ENCODE measurements around the gene SMPD4.
"Not testable (repeated sequence)": the region's sequence is repeated elsewhere in the genome, so short reads cannot be mapped to it uniquely, and the experiment has no call there.

Gene SMPD4

DNA sequence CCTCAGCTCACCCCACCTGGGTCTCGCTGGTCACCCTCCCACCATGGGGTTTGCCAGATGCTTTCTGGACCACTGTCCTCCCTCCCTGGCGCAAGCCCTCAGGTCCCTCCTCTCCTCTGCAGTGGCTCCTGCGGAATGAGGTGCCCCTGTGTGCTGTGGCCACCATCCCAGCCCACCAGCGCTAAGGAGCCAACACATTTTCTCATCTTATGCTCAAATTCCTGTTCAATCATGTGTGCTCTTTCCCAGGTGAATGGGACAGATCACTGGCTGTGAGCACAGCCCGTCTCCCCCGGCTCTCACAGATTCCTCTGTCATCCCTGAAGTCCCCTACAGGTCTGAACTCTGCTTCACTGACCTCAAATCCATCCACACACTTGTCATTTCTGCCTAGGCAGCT, 21.3 kb downstream of the SMPD4 start:
- H3K4me3 ChIP-seq (ENCODE audit: low read depth, low read length) = no peak overlapping the region
- TF ChIP-seq, protein P1, sequence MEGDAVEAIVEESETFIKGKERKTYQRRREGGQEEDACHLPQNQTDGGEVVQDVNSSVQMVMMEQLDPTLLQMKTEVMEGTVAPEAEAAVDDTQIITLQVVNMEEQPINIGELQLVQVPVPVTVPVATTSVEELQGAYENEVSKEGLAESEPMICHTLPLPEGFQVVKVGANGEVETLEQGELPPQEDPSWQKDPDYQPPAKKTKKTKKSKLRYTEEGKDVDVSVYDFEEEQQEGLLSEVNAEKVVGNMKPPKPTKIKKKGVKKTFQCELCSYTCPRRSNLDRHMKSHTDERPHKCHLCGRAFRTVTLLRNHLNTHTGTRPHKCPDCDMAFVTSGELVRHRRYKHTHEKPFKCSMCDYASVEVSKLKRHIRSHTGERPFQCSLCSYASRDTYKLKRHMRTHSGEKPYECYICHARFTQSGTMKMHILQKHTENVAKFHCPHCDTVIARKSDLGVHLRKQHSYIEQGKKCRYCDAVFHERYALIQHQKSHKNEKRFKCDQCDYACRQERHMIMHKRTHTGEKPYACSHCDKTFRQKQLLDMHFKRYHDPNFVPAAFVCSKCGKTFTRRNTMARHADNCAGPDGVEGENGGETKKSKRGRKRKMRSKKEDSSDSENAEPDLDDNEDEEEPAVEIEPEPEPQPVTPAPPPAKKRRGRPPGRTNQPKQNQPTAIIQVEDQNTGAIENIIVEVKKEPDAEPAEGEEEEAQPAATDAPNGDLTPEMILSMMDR (IDR thresholded peaks at IDR 0.05; ENCODE audit: borderline replicate concordance, insufficient read depth, low read depth, low read length) = no peak

DNA sequence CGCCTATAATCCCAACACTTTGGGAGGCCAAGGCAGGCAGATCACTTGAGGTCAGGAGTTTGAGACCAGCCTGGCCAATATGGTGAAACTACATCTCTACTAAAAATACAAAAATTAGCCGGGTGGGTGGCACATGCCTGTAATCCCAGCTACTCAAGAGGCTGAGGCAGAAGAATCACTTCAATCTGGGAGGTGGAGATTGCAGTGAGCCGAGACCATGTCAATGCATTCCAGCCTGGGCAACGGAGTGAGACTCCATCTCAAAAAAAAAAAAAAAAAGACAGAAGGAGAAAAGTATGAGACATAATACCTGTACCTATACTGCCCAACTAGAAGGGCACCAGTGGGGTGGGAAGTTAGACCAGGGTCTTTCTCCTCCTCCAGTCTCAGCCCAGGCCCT, 22.0 kb downstream of the SMPD4 start:
- H3K4me3 ChIP-seq (ENCODE audit: low read depth, low read length) = not testable (repeated sequence)

DNA sequence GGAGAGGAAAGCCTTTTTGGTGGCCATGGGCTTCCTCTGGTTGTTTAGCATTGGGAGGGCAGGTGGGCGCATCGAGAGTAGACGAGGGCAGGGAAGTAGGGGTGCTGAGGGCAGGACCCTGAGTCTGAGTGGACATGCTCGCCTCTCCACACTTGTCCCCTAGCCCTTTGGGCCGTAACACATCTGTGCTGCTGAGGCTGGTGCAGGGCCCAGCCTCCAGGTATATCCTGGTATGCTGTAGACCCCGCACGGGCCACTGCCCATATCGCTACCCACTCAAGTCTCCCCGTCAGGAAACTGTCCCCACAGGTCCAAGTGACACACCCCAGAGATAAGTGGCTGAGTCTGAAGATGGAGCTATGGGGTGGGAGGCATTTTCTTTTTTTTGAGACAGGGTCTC, 22.8 kb downstream of the SMPD4 start:
- no peak overlapping the region for H3K4me3 ChIP-seq (ENCODE audit: low read depth, low read length)
- TF ChIP-seq, protein P1 (IDR thresholded peaks at IDR 0.05; ENCODE audit: borderline replicate concordance, insufficient read depth, low read depth, low read length) = no peak

DNA sequence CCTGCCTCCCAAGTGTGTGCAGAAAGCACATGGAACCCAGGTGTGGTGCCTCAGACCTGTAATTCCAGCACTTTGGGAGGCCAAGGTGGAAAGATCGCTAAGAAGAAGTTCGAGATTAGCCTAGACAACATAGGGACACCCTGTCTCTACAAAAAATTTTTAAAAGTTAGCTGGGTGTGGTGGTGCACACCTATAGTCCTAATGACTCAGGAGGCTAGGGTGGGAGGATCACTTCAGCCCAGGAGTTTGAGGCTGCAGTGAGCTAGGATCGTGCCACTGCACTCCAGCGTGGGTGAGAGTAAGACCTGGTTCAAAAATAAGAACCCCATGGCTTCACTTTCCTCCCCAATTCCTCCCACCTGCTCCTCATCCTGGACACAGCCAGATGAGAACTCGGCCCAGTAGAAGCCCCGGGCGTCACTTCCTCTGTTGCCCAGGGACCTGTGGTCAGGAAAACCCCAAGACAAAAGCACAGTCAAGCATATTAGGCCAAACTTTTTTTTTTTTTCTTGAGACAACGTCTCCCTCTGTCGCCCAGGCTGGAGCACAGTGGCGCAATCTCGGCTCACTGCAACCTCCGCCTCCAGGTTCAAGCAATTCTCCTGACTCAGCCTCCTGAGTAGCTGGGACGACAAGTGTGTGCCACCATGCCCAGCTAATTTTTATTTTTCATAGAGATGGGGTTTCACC, 23.4 kb downstream of the SMPD4 start:
- H3K4me3 ChIP-seq (ENCODE audit: low read depth, low read length) = not testable (repeated sequence)

DNA sequence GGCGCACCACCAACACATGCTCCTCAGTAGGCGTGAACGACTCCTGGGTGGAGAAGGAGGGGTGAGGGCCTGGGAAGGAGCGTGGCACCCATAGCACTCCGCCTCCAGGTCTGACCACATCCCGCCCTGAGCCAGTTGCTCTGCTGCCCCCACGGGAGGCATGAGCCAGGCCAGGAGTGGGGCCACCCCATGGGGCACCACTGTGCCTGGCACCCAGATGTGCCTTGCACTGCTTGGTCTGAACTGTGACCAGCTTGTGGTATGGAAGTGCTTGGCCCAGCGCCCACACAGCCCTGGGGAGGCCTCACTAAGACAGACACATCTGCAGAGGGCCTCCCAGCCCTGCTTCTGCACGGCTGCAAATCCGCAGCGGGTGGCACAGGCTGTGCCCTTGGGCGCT, 24.0 kb downstream of the SMPD4 start:
- not testable (repeated sequence) for H3K4me3 ChIP-seq (ENCODE audit: low read depth, low read length)

DNA sequence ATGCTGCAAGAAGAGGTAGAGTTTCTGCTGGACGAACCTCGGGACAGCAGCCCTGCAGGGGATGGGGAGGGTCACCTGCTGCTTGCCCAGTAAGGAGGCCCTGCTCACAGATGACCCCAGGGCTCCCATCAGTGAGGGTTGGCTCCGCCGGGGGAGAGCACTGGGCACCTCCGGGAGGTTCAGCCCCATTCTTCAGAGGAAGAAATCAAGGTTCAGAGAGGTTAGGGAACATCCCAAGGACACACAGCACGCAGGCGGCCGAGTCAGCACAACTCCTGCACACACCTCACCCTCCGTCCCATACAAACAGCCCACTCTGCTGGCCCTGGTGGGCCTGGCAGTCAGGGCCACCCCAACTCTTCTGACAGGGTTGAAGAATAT, 24.8 kb downstream of the SMPD4 start:
- H3K4me3 ChIP-seq (ENCODE audit: low read depth, low read length) = no peak overlapping the region
- TF ChIP-seq, protein P1 (IDR thresholded peaks at IDR 0.05; ENCODE audit: borderline replicate concordance, insufficient read depth, low read depth, low read length) = no peak

DNA sequence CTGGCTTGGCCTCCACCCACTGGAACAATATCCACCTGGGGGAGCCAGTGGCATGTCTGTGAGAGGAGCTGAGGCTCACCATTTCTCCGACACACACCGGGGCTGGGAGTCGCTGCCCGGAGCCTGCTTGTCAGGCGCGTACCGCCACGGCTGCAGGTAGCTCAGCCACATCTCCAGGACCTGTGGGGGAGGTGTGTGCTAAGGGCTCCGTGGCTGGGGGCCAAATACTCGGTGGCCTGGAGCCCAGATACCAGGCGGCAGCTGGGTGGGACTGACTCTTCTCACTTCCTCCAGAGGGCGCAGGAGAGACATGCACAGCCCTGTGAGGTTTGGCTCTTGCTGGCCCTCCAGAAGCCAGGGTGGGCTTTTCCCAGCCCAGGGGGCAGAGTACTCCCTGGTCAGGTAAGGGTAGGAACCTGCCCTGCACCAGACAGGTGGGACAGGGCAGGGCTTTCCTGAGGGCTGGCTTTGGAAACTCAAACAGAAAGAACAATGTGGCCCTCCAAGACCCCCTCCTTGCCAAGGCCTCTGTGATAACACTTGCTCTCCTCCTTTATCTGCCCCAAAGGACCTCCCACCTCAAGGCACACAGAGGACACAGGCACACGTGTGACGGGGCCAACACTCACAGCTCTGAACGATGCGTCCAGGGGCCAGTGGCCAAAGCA, 25.3 kb downstream of the SMPD4 start:
- TF ChIP-seq, protein P1 (IDR thresholded peaks at IDR 0.05; ENCODE audit: borderline replicate concordance, insufficient read depth, low read depth, low read length) = peak; percentile 76
- not testable (repeated sequence) for H3K4me3 ChIP-seq (ENCODE audit: low read depth, low read length)

DNA sequence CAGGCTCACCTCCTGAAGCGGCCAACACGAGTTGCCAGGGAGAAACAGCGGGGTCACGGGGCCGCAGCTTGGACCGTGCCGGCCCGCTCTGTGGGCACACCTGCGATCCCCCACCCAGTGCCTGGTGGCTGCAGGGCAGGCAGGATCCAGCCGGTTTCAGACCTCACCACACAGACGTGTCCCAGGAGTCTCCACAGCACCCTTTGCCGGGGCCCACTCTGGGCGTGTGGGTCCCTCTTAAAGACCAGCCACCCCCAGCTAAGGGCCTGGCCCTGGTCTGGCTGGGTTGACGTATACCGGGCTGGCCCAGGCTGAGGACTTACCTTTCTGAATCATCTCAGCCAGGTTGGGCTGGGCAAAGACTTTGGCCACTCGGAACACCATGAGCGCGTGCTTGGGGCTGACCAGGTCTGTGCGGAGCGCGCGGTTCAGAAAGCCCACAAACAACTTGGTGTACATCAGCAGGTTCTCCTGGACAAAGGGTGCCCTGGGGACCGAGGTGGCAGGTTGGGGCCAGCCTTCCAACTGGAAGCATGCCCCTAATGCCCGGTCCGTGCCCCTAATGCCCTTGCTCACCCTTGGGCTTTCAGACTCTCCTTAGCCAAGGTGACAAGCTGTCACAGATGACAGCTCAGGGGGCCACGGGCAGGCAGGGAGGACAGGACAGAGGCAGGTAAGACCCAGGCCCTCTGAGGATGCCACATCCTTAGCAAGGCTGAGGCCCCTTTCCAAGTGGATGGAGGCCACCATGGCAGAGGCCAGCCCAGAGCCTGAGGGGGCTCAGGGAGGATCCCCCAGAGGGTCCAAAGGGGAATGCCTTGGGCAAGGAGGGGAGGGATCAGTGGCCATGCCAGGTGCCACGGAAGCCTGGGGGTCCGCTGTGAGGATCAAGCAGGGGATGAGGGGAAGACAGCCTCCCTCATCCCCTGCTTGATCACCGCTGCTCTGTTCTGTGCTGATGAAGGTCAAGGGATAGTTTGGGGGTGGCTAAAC, 26.3 kb downstream of the SMPD4 start:
- no peak overlapping the region for H3K4me3 ChIP-seq (ENCODE audit: low read depth, low read length)
- TF ChIP-seq, protein P1 (IDR thresholded peaks at IDR 0.05; ENCODE audit: borderline replicate concordance, insufficient read depth, low read depth, low read length) = no peak

DNA sequence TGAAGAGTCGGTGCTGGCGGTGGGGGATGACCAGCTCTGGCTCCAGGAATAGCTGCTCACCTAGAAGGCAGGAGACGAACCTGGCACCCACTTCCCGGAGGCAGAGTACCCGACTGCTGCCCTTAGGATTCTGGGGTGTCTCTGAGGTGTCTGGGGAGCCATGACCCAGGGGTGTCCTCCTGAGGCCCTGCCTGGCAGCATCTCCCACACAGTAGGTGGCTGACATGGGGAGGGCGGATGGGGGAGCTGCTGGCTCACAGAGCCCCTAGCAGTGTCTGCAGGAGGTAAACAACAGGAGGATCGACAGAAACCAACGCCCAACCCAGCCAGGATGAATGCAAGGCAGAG, 27.0 kb downstream of the SMPD4 start:
- H3K4me3 ChIP-seq (ENCODE audit: low read depth, low read length) = not testable (repeated sequence)

DNA sequence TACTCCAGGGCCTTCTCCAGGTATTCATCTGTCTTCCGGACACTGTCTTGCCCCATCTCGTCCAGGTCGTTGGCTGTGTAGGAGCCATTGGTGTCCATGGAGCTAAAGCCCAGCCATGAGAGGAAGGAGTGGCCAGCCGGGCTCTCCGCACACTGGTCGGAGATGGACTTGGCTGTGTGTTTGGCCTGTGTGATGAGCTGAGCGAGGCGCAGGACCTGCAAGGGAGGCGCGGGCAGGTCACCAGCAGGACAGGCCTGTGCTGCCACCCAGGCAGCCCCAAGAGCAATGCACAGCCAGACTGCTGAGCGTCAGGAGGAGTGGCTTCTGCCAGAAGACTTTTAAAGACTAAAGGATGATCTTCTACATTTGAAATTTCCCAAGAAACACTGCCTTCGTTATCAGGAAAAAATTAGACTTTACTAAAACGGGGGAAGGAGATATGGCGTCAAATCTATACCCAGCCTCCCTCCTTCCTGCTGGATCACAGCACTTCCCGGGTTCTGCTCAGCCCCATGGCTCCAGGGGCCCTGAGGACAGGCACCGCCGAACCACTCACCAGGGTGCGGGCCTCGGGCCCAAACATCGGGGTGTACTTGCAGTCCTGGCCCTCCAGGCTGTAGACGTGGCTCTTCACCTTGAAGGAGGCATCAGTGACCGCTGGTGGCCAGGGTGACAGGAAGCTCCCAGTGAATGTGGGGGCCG, 27.5 kb downstream of the SMPD4 start:
- not testable (repeated sequence) for H3K4me3 ChIP-seq (ENCODE audit: low read depth, low read length)
